Lower lobe of right lung (tissue), 2 donors: ENCODE data around the gene HS3ST3A1. TPM values are rescaled to one million over a fixed set of nuclear protein-coding genes. Genes with fewer than 3 reads are reported as not detected.

Experiments used
- ATAC-seq, 2 donors: fragments of 200-7000 bp; cut with Tn5 transposase; one replicate each; pipeline ENCODE4 v1.9.1; 2020 to 2022; ENCODE audit warnings: mild to moderate bottlenecking in 2 of 2, moderate library complexity in 2 of 2
- DNase-seq: peaks from one replicate; pipeline ENCODE4 v3.0.0-alpha.2; 2020
- H3K27ac ChIP-seq: fragments of 200-600 bp; one replicate; pipeline ENCODE4 v1.8.0; 2022
- H3K27me3 ChIP-seq: fragments of 200-600 bp; one replicate; pipeline ENCODE4 v1.8.0; 2022; ENCODE audit warnings: low read depth
- H3K36me3 ChIP-seq: fragments of 200-600 bp; one replicate; pipeline ENCODE4 v1.8.0; 2022; ENCODE audit warnings: mild to moderate bottlenecking
- H3K4me1 ChIP-seq: fragments of 200-600 bp; one replicate; pipeline ENCODE4 v1.8.0; 2022
- H3K4me3 ChIP-seq: fragments of 200-600 bp; one replicate; pipeline ENCODE4 v1.8.0; 2022; ENCODE audit warnings: mild to moderate bottlenecking
- H3K9me3 ChIP-seq: fragments of 200-600 bp; one replicate; pipeline ENCODE4 v1.8.0; 2022
- CTCF ChIP-seq: fragments of 200-600 bp; IDR thresholded peaks from one replicate; pipeline ENCODE4 v1.8.0; 2022; ENCODE audit warnings: antibody characterized with exemption, mild to moderate bottlenecking
- intact Hi-C: fragments of 100-400 bp; cut with DNase I; formaldehyde crosslinking; loops from one replicate; pipeline ENCODE4 v1.11.0; 2022
- total RNA-seq: library from RNA; stranded (reverse); fragmentation: NEBNext Ultra II Directional; extraction: Animal tissue kit (Norgen Biotek cat#: 25700); gene quantifications from one replicate; pipeline ENCODE4 v1.2.1, GENCODE V29; 2021
- donor health status: DM: no; HTN: yes; CAD: no; lungs with severe emphysema.

HS3ST3A1 gene
- total RNA-seq, 1 donor from 2014 or later: 0.53 TPM

GRCh38 chr17:13495423-13495822 lies 106.3 kb downstream of the HS3ST3A1 start:
- Histone ChIP-seq H3K9me3 (no peaks in the 10 kb centered on the region), H3K4me1 (no peaks in the 10 kb centered on the region), H3K4me3 (no peak overlapping the region), H3K27ac (no peak overlapping the region), H3K27me3 (no peaks in the 10 kb centered on the region), H3K36me3 (no peaks in the 10 kb centered on the region)
- no peak for TF ChIP-seq CTCF
- ATAC-seq: no peak
- no peak for DNase-seq
- intact Hi-C loops: no loop called here

GRCh38 chr17:13492737-13493122 lies 109.0 kb downstream of the HS3ST3A1 start:
- Histone ChIP-seq H3K36me3 (no peaks in the 10 kb centered on the region), H3K9me3 (no peaks in the 10 kb centered on the region), H3K27me3 (no peaks in the 10 kb centered on the region), H3K4me1 (no peaks in the 10 kb centered on the region), H3K4me3 (no peak overlapping the region), H3K27ac (no peak overlapping the region)
- ATAC-seq: no peak
- DNase-seq: no peak
- intact Hi-C loops: no loop called here
- TF ChIP-seq CTCF: no peak

GRCh38 chr17:13491916-13492736 lies 109.6 kb downstream of the HS3ST3A1 start:
- Histone ChIP-seq H3K9me3 (no peaks in the 10 kb centered on the region), H3K4me1 (no peaks in the 10 kb centered on the region), H3K27me3 (no peaks in the 10 kb centered on the region), H3K4me3 (no peak overlapping the region), H3K27ac (no peak overlapping the region), H3K36me3 (no peaks in the 10 kb centered on the region)
- no peak for TF ChIP-seq CTCF
- intact Hi-C loops: no loop called here
- no peak for ATAC-seq
- no peak for DNase-seq

DNA sequence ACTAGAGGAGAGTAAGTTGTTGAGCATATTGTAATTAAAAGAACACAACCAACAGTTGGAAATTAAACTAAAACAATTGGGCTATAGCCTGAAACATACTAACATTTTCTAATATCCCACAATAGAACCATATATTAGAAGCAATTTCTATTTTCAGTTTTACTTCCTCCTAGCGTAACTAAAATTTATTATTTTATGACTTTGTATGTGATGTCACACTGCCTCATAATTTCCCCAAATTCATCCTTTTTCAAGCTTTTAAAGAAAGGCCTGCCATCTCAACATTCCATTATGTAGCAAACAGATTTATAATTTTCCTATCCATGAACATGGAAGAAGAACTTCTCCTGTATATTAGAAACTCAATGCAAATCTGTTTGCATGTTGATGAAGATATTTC lies 110.2 kb downstream of the HS3ST3A1 start:
- intact Hi-C loops: no loop called here
- DNase-seq (no peak), ATAC-seq (no peak)

GRCh38 chr17:13490906-13491482 lies 110.7 kb downstream of the HS3ST3A1 start:
- H3K27me3 ChIP-seq: no peaks in the 10 kb centered on the region
- no peak for ATAC-seq
- no peak overlapping the region for H3K4me3 ChIP-seq
- DNase-seq: no peak
- H3K9me3 ChIP-seq: no peaks in the 10 kb centered on the region
- no peaks in the 10 kb centered on the region for H3K36me3 ChIP-seq
- no peak overlapping the region for H3K27ac ChIP-seq
- H3K4me1 ChIP-seq: no peaks in the 10 kb centered on the region
- intact Hi-C loops: no loop called here
- no peak for TF ChIP-seq CTCF

More for the DNA sequence above, 110.2 kb downstream of the HS3ST3A1 start:
- Histone ChIP-seq H3K4me1 (no peaks in the 10 kb centered on the region), H3K36me3 (no peaks in the 10 kb centered on the region), H3K4me3 (no peak overlapping the region), H3K9me3 (no peaks in the 10 kb centered on the region), H3K27me3 (no peaks in the 10 kb centered on the region), H3K27ac (no peak overlapping the region)
- no peak for TF ChIP-seq CTCF
